GM21786 (cell line): ENCODE measurements around the gene GSN.

Source experiments
- ATAC-seq: cut with Tn5 transposase; IDR thresholded peaks from one replicate; pipeline ENCODE4 v1.9.1; 2021; ENCODE audit not compliant: unreplicated experiment

Gene GSN

DNA sequence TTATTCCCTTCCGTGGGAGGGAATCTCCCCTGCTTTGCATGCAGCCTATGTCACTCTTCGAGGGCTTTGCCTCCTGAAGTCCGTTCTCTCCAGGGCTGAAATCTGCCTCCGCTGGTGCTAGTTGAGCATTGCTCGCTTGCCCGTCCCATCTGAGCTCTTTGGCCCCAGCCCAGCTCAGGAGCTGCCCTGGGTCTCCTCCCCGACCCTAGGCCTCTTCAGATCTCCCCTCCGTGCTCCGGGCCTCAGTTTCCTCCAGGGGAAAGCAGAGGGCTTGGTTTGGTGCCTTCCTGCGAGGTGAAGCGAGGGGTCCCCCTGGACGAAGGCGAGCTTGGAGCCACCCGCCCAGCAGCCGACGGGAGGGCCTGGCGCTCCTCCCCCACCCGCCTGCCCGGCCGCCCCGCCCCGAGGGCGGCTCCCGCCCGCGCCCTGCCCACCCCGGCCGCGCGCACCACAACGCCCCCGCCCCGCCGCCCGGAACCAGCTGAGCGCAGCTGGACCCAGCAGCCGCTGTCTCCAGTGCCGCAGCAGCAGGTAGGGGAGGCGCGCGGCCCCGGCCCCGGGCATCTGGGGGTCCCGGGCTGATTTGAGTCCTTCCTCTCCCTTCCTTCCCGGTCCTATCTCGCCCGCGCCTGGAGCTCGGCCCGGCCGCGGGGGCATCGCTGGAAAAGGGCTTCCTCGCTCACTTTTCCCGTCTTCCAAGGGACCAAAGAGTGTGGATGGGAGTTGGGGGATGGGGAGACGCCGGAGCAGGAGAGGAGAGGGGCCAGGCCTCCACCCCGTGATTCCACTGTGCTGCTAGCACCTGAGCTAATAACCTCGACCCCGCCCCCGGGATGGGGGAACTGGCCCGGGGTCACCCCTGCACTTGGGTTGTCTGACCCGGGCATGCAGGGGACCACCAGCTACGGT, at the start of gene GSN:
Gene GSN (plus strand): TSS at position 474 of the 909 bp plus-strand sequence. CDS start 33,810 bp downstream, outside the sequence.
- peak; percentile 59 for ATAC-seq

GRCh38 chr9:121218357-121219027, 49.5 kb upstream of the GSN start:
- ATAC-seq = no peak

- no peak for ATAC-seq
These were observed 48.4 kb upstream of the GSN start for GRCh38 chr9:121219530-121219929.

- no peak for ATAC-seq
These were observed 46.8 kb upstream of the GSN start for GRCh38 chr9:121220996-121221663.

GRCh38 chr9:121221664-121222055, 46.3 kb upstream of the GSN start:
- ATAC-seq = no peak

- ATAC-seq = no peak
These were observed 45.3 kb upstream of the GSN start for GRCh38 chr9:121222524-121223171.

GRCh38 chr9:121225240-121225639, 42.7 kb upstream of the GSN start:
- ATAC-seq = no peak

GRCh38 chr9:121226175-121226574, 41.8 kb upstream of the GSN start:
- ATAC-seq = no peak

DNA sequence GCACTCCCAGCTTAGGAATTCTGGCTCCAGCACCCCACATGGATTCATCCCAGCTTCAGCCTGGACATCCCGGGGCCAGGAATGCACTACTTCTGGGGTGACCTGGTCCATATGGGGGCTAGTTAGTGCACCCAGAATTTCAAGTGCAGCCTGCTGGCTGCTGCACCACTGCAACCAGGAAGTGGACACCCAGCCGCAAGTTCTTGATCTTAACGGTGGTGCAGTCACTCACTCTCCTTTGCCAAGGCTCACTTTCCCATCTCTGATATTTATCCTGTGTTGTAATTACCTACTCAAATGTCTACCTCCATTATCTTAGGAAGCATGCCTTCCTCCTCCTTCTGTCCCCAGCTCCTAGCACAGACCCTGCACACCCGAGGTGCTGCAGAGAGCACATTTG, 40.1 kb upstream of the GSN start:
- no peak for ATAC-seq

DNA sequence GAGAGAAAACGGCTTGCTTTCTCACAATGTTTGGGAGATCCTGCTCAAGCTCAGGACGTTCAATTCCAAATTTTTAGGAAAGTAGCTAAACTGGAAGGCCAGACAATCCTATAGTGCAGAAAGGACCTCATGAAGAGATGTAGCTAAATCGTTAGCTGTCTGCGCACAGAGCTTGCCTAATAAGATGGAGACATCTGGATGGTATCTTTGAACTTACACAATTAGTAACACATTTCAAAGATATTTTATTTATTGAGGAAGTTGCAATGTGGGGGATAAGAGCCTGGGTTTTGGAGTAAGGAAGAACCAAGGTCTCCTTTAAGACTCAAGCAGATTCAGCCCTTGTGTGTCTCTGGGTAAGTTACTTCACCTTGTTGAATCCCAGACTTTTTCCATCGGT, 37.7 kb upstream of the GSN start:
- no peak for ATAC-seq

DNA sequence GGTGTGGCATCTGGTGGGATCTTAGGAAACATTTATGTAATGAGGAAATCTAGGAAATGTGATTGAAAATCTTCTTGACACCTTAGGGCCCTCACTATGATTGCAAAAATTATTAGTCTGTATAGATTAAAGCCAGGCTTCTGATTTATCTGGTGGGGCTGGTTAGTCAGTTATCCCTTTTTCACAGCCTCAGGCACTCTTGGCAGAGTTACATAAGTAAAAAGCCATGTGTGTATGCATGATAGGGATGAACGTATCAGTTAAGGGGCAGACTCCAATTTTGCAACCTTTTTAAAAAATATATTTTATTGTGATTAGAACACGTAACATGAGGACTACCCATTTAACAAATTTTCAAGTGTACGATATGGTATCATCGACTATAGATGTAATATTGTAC, 35.7 kb upstream of the GSN start:
- ATAC-seq = no peak

DNA sequence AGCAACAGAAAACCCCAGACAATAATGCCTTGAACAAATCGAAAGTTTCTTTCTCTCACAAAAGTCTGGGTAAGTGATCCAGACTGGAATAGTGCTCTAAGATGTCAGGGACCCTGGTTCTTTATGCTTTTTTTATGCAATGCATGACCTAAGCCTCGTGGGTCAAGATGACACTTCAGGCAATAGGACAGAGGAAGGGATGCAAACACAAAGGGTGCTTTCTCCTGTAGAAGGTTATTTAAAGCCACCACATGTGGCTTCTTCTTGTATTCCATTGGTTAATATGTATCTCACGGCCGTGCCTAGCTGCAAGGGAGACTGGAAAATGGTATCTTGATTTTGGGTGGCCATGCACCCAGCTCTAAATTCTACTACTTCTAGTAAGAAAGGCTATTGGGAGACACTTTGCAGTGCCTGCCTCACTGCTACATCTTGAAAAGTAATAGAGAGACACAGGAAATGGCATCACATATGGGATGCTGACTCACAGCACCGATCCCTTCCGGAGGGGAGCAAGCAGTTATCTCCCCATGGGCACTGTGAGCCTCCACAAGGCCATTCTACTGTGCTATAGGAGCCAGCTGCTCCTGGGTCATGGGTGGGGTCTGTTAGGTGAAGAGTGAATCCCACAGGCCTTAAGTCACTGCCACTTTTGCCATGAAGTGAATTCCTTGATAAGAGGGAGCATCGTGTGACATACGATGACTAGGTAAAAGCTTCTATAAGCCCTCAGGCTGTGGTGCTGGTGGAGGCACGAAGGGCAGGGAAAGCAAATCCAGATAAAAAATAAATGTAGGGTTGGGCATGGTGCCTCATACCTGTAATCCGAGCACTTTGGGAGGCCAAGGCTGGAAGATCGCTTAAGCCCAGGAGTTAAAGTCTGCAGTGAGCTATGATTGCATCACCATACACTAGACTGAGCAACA, 33.8 kb upstream of the GSN start:
- no peak for ATAC-seq

DNA sequence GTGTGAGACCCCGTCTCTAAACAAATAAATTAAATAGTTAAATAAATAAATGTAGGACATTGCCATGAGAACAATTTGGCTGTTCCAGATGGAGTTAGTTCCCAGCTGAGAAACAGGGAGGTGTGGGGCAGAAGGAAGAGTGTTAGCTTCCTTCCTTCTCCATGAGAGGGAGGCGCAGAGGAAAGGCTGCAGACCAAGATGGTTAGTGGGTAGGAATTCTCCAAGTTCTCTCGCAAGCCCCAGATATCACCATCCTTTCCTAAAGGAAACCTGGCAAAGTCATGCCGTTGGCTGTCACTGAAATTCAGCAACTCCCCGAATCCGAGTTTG, 33.2 kb upstream of the GSN start:
- ATAC-seq = no peak

- ATAC-seq = no peak
These were observed 32.5 kb upstream of the GSN start for GRCh38 chr9:121235512-121235911.

DNA sequence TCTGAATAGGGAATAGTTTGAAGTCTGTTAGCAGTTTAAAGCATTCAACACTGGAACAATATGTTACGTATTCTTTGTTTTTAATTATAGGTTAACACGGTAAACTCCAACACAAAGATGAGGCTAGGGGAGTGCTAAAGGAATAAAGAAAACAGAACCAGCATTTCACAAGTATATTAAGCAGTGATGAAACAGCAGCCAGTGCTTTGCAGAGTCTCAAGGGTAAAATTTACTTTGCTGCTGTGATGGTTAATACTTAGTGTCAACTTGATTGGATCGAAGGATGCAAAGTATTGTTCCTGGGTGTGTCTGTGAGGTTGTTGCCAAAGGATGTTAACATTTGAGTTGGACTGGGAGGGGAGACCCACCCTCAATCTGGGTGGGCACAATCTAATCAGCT, 30.0 kb upstream of the GSN start:
- ATAC-seq = no peak

GRCh38 chr9:121239071-121239470, 28.9 kb upstream of the GSN start:
- ATAC-seq = no peak

GRCh38 chr9:121239851-121240250, 28.1 kb upstream of the GSN start:
- no peak for ATAC-seq

DNA sequence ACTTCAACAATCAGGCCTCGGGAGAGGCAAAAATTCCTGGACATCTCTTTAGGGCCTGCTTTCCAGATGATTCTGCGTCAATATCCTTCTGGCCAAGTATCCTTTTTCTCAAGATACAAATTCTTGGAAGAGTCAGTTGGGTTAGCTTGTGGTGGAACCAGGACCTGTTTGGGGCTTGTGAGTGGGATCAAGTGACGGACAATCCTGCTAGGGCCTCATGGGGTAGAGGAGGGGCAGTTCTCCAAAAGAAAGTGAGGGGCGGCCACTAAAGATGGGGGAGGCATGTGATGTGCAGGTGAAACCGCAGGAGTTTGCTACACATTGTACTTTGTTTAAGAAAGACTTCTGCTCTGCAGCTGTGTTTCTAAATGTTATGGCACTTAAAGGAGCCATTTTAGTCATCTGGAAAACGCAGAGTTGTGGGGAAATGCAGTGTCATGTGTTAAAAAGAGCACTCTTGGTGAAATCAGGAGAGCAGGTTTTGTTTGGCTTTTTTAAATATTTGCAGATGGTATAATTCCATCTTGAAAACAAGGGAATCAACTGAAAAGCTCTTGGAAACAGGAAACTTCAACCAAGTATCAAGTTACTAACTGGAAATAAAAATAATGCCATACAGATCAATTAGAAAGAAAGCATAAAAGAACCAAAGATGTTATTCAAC, 27.4 kb upstream of the GSN start:
- ATAC-seq = no peak

DNA sequence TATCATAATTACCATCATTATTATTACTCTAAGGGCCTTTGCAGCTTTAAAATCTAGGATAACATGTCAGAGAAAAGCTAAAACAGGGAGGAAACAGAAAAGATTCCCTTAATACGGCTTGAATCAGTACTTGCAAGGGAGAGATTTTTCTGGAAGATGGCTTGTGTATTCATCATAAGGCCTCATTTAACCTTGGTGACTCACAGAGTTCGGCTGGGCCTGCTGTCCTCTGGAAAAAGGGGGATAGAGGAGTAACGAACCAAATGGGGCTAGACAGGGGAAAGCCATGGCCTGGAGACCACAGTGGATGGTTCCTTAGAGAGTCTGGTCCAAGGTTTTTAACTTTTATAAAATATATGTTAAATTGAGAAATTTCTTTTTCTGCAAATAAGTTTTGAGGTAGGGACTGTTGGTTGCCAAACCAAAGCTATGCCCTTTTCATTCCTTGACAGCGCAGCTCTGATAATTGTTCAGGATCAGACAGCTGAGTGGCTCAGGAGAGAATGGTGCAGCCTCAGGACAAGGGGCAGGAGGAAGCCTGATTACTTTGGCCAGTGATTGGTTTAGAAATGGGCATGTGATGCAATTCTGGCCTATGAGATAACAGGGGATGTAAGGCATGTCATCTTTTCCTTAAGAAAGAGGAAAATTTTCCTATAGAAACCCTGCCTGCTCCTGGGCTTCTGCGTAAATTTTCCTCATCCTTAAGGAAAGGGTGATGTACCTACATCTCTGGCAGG, 25.6 kb upstream of the GSN start:
- no peak for ATAC-seq
